Kidney capillary endothelial cell (primary cell): ENCODE results near the gene RPA3.

Experiments
- DNase-seq: peaks from one replicate; pipeline ENCODE4 v3.0.0-alpha.2; 2018; ENCODE audit warnings: low spot score

RPA3 gene

DNA sequence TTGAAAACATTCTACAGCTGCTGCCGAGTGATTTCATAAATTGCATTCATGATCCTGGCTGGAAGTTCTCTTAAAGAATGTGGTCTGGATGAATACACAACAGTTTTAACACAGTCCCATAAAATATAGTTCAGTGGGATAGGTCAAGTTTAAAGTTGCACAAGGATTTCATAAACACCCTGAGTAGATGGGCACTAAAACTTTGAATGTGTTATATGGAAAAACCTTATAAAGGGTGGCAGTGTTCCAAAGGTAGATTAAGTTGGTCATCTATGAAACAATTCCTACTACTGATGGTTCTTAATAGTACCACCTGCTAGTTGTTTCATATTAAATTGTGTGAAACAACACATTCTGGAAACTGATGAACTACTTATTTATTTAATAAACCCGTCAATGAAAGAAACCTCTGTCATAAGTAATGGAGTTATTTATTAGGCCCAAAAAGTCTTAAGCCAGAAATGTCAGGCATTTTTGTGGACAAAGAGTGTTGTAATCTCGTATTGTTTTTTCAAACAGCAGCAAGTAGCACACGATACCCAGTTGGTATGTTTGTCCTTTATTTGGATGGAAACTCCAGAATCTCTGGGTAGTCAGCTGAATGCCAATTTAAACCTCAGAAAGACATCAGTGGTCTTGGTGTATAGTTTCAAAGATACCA, 14.3 kb upstream of the RPA3 start:
- no peak for DNase-seq

- peak; percentile 27 for DNase-seq
Observed at GRCh38 chr7:7731732-7732131, 13.3 kb upstream of the RPA3 start.

- no peak for DNase-seq
Observed at GRCh38 chr7:7720750-7721621, 2.6 kb upstream of the RPA3 start.

DNA sequence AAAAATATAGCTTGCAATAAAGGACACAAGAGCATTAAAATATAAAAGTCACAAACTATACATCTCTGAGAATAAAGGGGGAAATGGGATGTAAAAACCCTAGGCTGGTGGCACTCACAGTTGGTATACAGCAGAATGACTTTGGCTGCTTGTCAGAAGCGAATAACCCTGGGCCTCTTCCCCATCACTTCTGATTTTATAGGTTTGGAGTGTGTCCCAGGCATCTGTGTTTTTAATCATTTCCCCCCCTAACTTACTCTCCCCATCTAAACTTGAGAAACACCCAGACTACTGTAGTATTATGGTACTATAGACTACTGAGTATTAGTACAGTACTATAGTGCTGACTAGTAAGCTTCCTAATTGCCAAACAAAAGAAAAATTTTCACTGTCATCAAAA, 1.8 kb upstream of the RPA3 start:
- no peak for DNase-seq

DNA sequence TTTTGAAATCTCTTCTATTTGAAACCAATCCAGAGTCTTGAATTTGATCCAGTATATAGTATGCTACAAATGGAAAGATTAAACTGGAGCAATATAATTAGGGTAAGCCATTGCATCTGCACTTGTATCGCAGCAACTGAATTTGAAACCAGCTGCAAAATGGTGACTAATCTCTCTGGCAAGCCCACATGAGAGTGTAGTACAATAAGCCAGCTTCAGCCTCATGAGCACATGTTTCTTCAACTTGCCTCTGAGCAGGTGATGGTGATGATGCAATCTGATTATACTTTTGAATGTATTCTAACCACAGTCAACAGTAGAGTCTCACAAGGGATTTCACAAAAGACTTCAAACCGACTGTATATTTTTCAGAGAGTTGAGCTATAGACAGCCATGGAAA, 829 bp upstream of the RPA3 start:
- peak; percentile 7 for DNase-seq

DNA sequence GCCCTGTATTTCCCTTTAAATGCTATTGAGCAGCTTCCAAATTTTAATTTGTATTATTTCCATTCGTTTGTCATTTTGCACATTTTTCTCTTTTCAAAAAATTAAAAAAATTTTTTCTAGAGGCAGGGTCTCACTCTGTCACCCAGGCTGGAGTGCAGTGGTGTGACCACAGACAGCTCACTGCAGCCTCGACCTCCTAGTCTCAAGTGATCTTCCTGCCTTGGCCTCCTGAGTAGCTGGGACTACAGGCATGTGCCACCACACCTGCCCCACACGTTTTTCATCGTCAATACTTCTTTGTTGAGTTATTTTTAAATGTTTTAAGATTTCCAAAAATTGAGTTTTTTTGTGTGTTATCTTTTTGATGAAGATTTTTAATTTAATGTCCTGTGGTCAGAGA, 4.7 kb downstream of the RPA3 start:
- no peak for DNase-seq

DNA sequence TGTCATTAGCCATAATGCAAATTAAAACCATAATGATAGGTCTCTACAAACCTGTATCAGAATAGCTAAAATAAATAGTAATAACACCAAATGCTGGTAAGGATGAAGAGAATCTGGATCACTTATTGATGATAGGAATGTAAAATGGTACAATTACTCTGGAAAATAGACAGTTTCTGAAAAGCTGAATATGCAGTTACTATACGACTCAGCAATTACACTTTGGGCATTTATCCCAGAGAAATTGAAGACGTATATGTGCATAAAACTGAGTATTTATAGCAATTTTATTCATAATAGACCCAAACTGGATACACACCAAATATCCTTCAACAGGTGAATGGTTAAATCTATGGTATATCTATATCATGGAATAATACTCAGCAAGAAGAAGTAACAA, 7.9 kb downstream of the RPA3 start:
- no peak for DNase-seq

DNA sequence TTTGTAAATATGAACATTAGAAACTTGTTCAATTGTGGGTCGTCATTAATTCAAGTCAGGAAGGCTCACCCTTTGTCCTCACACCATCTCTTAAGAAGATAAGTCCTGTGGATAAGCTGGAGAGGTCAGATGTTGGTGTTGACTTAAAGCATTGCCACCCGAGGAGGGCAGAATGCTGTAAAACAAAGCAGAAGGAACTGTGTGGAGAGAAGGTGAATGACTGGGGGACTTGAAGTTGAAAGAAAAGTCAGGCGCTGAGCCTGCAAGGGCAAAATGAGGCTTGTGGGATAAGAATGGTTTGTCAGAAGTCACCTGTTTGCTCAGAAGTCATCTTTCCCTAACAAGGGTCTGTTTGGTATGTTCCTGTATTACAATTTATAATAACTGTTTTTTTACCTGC, 9.1 kb downstream of the RPA3 start:
- no peak for DNase-seq

DNA sequence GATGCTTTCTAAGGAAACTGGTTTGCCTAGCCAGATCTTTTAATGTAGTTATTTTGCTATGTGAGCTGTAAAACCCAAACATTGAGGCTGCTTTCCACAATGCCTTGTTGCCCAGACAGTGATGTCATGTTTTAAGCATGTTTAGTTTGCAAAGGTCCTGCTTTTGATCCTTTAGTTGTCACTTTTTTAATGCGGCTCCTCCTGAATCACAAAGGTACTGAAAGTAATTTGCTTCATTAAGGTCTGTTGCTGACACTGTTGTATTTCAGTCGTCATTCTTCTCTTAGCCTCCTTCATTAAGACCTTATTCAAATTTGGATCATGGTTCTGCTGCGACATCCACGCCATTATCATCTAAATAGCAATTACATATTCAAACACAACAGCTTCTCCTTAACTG, 10.6 kb downstream of the RPA3 start:
- DNase-seq, result no peak

DNA sequence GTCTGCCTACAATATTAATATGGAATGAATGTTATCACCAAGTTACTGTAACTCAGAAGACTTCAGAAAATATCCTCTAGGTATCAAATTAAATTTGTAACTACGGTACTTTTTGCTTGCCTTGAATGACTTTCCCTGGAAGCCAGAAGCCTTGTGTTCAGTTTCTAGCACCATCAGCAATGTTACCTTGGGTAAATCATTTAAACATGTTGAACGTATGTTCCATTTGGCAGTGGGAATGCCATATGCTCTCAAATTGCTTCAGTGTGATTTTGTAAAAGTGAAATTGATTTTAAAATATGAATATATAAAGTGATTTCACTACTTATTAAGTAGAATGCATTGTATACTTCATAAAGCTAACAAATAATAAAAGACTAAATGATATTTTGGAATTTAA, 11.2 kb downstream of the RPA3 start:
- no peak for DNase-seq

- DNase-seq, result no peak
Observed at GRCh38 chr7:7706556-7707172, 11.7 kb downstream of the RPA3 start.

DNA sequence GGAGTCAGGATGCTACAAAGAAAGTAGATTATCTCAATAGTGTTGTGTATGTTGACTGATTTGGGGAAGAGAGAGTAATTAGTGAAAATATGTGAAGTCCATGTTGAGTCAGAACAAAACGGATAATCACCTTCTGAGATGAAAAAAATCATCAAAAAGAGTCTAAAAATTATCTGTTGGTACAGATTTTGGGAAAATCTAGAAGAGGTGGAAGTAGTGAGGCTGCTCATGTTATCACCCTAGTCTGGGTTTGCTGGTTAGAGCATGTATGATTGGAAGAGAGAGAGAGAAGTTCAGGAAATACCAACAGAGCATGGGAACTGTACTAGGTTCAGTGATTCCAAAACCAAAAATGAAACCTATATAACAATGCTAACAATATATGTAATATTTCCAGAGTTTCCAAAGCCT, 12.3 kb downstream of the RPA3 start:
- no peak for DNase-seq

GRCh38 chr7:7705318-7705717, 13.1 kb downstream of the RPA3 start:
- DNase-seq, result no peak

DNA sequence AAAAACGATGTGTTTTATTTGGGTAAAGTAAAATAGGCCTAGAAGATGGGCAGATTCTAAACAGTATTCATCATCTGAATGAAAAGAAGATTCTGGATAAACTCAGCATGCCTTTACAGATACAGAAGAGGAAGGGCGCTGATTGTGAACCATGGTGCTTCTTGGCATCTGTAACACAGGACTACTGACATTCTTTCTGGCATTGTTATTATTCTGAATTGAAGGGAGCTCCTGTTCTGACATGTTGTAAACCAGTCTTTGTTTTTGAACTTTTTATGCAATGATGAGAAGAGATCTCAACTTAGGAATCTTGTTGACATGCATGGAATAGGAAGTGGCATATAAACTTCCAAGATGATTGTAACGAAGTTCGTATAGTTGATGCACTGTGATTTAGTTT, 13.5 kb downstream of the RPA3 start:
- DNase-seq, result no peak

DNA sequence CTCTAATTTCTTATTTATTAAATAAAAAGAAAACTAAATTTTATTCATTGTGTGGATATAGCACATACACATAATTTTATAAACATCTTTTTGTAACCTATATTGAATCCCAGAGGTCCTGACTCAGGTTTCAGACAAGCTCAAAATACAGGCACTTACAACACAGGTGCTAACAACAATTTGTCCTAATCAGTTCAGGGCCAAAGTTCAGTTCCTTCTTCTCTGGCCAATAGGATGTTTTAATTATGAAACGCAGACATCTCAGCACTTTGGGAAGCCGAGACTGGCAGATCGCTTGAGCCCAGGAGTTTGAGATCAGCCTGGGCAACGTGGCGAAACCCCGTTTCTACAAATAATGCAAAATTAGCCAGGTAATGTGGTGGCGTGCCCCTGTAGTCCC, 15.0 kb downstream of the RPA3 start:
- no peak for DNase-seq

- no peak for DNase-seq
Observed at GRCh38 chr7:7702826-7703225, 15.6 kb downstream of the RPA3 start.

DNA sequence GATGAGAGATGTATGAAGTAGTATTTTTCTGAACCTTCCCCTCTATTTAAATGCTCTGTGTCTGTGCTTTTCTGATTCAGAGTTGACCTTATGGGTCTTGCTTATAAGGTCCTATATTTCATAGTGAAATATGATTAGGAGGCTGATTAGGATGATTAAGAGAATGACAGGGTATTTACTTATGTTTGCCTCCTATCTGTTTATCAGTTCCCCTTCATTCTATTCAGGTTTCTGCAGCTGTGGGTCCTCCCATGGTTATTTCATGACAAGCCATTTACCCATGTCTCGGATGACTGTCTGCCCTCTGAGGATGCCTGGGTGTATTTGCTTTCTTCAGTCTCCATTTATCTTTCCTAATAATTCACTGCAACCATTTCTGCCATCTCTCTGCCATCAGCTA, 16.9 kb downstream of the RPA3 start:
- no peak for DNase-seq

GRCh38 chr7:7699970-7700369, 18.4 kb downstream of the RPA3 start:
- no peak for DNase-seq

DNA sequence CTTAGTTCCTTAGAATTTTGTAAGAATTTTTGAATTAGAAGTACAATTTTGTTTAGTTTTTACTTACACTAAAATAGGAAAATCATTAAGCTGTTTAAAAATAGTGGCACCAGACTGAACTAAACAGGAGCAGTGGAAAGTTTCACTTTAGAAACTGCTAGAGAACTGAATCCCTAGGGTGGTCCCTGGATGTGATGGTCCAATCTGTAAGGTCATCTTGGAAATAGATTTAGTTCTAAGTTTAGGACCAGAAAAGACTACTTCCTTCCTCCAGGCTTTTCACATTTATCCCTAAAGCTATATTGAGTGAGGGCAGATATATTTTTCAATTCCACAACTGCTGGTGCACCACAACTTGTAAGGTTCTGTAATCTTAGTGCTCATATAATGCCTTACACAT, 19.0 kb downstream of the RPA3 start:
- DNase-seq, result no peak

DNA sequence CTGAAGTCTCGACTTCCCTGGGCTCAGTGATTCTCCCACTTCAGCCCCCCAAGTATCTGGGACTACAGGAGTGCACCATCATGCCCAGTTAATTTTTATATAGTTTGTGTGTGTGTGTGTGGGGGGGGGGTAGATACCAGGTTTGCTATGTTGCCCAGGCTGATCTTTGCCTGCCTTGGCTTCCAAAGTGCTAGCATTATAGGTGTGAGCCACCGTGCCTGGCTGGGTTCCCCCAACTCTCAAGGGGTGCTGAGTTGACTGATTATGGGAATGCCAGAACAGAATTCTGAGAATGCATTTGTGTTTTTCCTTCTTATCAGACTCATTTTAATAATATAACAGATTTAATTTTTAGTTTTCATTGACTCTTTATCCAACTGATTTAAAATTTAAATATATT, 19.5 kb downstream of the RPA3 start:
- no peak for DNase-seq

DNA sequence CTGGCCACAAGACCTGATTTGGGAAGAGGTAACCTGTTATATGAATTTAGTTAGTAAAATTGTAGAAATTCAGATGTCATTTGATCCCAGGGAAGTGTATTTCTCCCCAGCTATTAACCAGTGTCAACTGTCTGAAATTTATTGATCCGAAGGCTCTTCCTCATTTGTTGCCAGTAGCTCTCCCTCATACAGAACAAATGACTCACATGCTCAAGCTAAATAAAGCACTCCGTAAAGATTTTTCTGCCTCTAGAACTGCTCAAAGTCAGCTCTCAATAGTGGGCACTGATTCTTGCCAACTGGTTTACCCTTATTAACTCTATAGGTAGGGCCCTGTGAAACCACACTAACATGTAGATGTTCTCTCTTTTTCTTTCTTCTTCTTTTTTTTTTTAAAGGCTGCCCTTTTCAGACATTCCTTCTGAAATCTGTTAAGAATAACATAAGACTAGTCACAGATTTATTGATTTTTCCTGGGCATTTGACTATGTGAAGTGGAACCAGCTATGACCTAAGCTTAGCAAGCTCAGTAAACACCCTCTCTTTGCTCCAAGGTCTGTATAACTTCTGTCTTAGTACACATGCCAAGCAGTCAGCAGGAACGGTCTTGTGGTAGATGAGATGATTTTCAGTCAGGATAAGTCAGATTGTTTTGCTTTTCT, 21.8 kb downstream of the RPA3 start:
- no peak for DNase-seq

GRCh38 chr7:7695111-7695817, 23.1 kb downstream of the RPA3 start:
- no peak for DNase-seq
